K562 (cell line): Measurements from ENCODE around the gene P2RY11. TPM values are rescaled to one million over a fixed set of nuclear protein-coding genes. Genes with fewer than 3 reads are reported as not detected.

ENCODE experiments used
- CHD1 ChIP-seq: fragments of 200-600 bp; sonication (generic); IDR thresholded peaks from one replicate; pipeline ENCODE4 v1.6.1; 2012; ENCODE audit warnings: mild to moderate bottlenecking, moderate library complexity, low read length, inconsistent platforms
- CREB3L1 ChIP-seq: fragments of 450-650 bp; IDR thresholded peaks from 2 replicates; pipeline ENCODE4 v1.6.1; 2014; ENCODE audit warnings: low read depth, mild to moderate bottlenecking, moderate library complexity, borderline replicate concordance
- CREM ChIP-seq: IDR thresholded peaks from 2 replicates; pipeline ENCODE4 v1.6.1; 2014; ENCODE audit warnings: antibody characterized with exemption, low read depth
- EP300 ChIP-seq: IDR thresholded peaks from 2 replicates; pipeline ENCODE4 v1.6.1; 2012; ENCODE audit warnings: low read length, improper control_type of control experiment
- FUS ChIP-seq: fragments of 200-400 bp; formaldehyde crosslinking; optimal IDR thresholded peaks from 2 replicates; pipeline ENCODE3; 2017; ENCODE audit warnings: low read depth, low read length
- HBP1 ChIP-seq: fragments of 450-650 bp; formaldehyde crosslinking; IDR thresholded peaks from 2 replicates; pipeline ENCODE4 v1.4.0; 2022; ENCODE audit warnings: missing genetic modification characterization
- HDAC8 ChIP-seq: fragments of 450-650 bp; IDR thresholded peaks from 2 replicates; pipeline ENCODE4 v1.6.1; 2016; ENCODE audit warnings: mild to moderate bottlenecking, missing genetic modification characterization, moderate library complexity, missing compliant biosample characterization
- HMG20B ChIP-seq: fragments of 250-450 bp; sonication (Bioruptor Pico); IDR thresholded peaks from 2 replicates; pipeline ENCODE4 v1.5.0; 2021; ENCODE audit warnings: mild to moderate bottlenecking
- MTA2 ChIP-seq: fragments of 450-650 bp; IDR thresholded peaks from 2 replicates; pipeline ENCODE4 v1.6.1; 2016; ENCODE audit warnings: low read depth
- NFIC ChIP-seq: fragments of 450-650 bp; IDR thresholded peaks from 2 replicates; pipeline ENCODE4 v1.6.1; 2017; ENCODE audit warnings: mild to moderate bottlenecking, inconsistent platforms
- SIN3B ChIP-seq: fragments of 450-650 bp; IDR thresholded peaks from 2 replicates; pipeline ENCODE4 v1.6.1; 2017; ENCODE audit warnings: low read depth, mild to moderate bottlenecking, moderate library complexity
- TARDBP ChIP-seq: fragments of 450-650 bp; IDR thresholded peaks from 2 replicates; pipeline ENCODE4 v1.6.1; 2016
- THAP12 ChIP-seq: fragments of 250-450 bp; sonication (Bioruptor Pico); IDR thresholded peaks from 2 replicates; pipeline ENCODE4 v1.9.0; 2021; ENCODE audit warnings: mild to moderate bottlenecking, inconsistent platforms
- ZBTB8A ChIP-seq: fragments of 450-650 bp; IDR thresholded peaks from 2 replicates; pipeline ENCODE4 v1.6.1; 2018; ENCODE audit warnings: mild to moderate bottlenecking, moderate library complexity; ENCODE audit not compliant: partially characterized antibody
- ZMIZ1 ChIP-seq, 2 experiments: fragments of 150-350 bp in 1 of 2; IDR thresholded peaks; 2 replicates each; pipeline ENCODE4 v1.6.1; 2012 to 2016; ENCODE audit warnings: low read depth in 2 of 2, low read length in 2 of 2, mild to moderate bottlenecking in 1 of 2, moderate library complexity in 1 of 2
- ZNF239 ChIP-seq: fragments of 250-450 bp; sonication (Bioruptor Pico); IDR thresholded peaks from 2 replicates; pipeline ENCODE4 v1.4.0; 2020; ENCODE audit warnings: mild to moderate bottlenecking
- ZNF354B ChIP-seq: fragments of 250-450 bp; sonication (Bioruptor Pico); IDR thresholded peaks from 2 replicates; pipeline ENCODE4 v1.4.0; 2020
- ZNF384 ChIP-seq: IDR thresholded peaks from 2 replicates; pipeline ENCODE4 v1.6.1; 2012; ENCODE audit warnings: low read depth, low read length, improper control_type of control experiment
- polyA plus RNA-seq, 8 experiments: library from polyadenylated mRNA; depleted of rRNA in 4 of 8; stranded (reverse) in 5 of 8; unstranded in 3 of 8; fragments of >200 nt; fragmentation: Nextera tagmentation in 2 of 8; fragmentation: Illumina TruSeq in 1 of 8; extraction: Ambion mirVana in 2 of 8; extraction: Trizol in 1 of 8; gene quantifications; 2 replicates each; pipeline versions ENCODE4 v1.2.1 to v1.2.3, GENCODE V29; 2011 to 2014; ENCODE audit warnings: inconsistent platforms in 1 of 8, missing spikeins in 1 of 8
- total RNA-seq, 7 experiments: library from RNA; depleted of rRNA in 6 of 7; stranded (reverse); fragments of >200 nt in 6 of 7; fragmentation: Illumina TruSeq in 2 of 7; extraction: Trizol in 2 of 7; gene quantifications; 2 replicates each; pipeline versions ENCODE4 v1.2.1 to v1.2.3, GENCODE V29; 2011 to 2021; ENCODE audit warnings: low replicate concordance in 1 of 7

P2RY11 gene
- total and polyA plus RNA-seq, 9 of the 15 experiments (the other 6 are each of a cell fraction or from before 2014, with no cell fraction given): 0.03 to 10.1 (median 1.5) TPM

GRCh38 chr19:10106100-10106936, 5.2 kb upstream of the P2RY11 start, which contains the start of gene PPAN (continued):
- peak; percentile 89 for TF ChIP-seq THAP12 (CRISPR knock-in tag)
- no peak for TF ChIP-seq NFIC
- TF ChIP-seq CHD1: no peak
- TF ChIP-seq TARDBP: no peak
- no peak for TF ChIP-seq HBP1 (CRISPR knock-in tag)
- TF ChIP-seq HMG20B: no peak
- no peak for TF ChIP-seq MTA2
- TF ChIP-seq CREB3L1: peak; percentile 72
- no peak for TF ChIP-seq ZMIZ1 (IDR thresholded peaks at IDR 0.05; ENCODE audit: low read depth in 2 of 2, low read length in 2 of 2)
- TF ChIP-seq HDAC8 (tag): no peak
- TF ChIP-seq ZNF354B (CRISPR knock-in tag): no peak
- TF ChIP-seq ZBTB8A: no peak
- TF ChIP-seq CREM: peak; percentile 98
- TF ChIP-seq SIN3B: peak; percentile 96
- TF ChIP-seq EP300: no peak
- TF ChIP-seq FUS: no peak
- no peak for TF ChIP-seq ZNF384
- TF ChIP-seq ZNF239 (CRISPR knock-in tag): no peak
